Trophoblast cell (in vitro differentiated cells and primary cell): ENCODE data around the gene AGBL5.
"Not testable (repeated sequence)": the region's sequence is repeated elsewhere in the genome, so short reads cannot be mapped to it uniquely, and the experiment has no call there.

Source experiments
- DNase-seq, 2 donors: peaks; one replicate each; pipeline ENCODE4 v3.0.0-alpha.2; 2016
- H2AFZ ChIP-seq: 2 replicates; pipeline ENCODE4 v1.6.1; 2013; ENCODE audit warnings: low read length, moderate library complexity, mild to moderate bottlenecking; ENCODE audit not compliant: insufficient read depth, poor library complexity
- H2AK5ac ChIP-seq: 2 replicates; pipeline ENCODE4 v1.6.1; 2013; ENCODE audit warnings: mild to moderate bottlenecking, low read length
- H2BK120ac ChIP-seq: 2 replicates; pipeline ENCODE4 v1.6.1; 2013; ENCODE audit warnings: low read length, mild to moderate bottlenecking, moderate library complexity; ENCODE audit not compliant: insufficient read depth, poor library complexity
- H2BK12ac ChIP-seq: 2 replicates; pipeline ENCODE4 v1.6.1; 2013; ENCODE audit warnings: mild to moderate bottlenecking, low read length, moderate library complexity
- H2BK5ac ChIP-seq: 2 replicates; pipeline ENCODE4 v1.6.1; 2013; ENCODE audit warnings: low read length, low read depth, moderate library complexity, mild to moderate bottlenecking; ENCODE audit not compliant: poor library complexity
- H3K14ac ChIP-seq: 2 replicates; pipeline ENCODE4 v1.6.1; 2013; ENCODE audit warnings: mild to moderate bottlenecking, low read length
- H3K18ac ChIP-seq: 2 replicates; pipeline ENCODE4 v1.6.1; 2013; ENCODE audit warnings: mild to moderate bottlenecking, low read length
- H3K23ac ChIP-seq: 2 replicates; pipeline ENCODE4 v1.6.1; 2013; ENCODE audit warnings: low read length
- H3K27ac ChIP-seq: 2 replicates; pipeline ENCODE4 v1.5.1; 2013; ENCODE audit warnings: low read depth, mild to moderate bottlenecking, inconsistent platforms, low read length, moderate library complexity
- H3K27me3 ChIP-seq: 2 replicates; pipeline ENCODE4 v1.6.1; 2013; ENCODE audit warnings: inconsistent platforms, mild to moderate bottlenecking, low read length, moderate library complexity; ENCODE audit not compliant: insufficient read depth
- H3K36me3 ChIP-seq, 2 experiments: 1 replicate in 1 of 2; 2 replicates in 1 of 2; pipeline ENCODE4 v1.6.1; 2013; ENCODE audit warnings: low read length in 2 of 2, mild to moderate bottlenecking in 2 of 2, moderate library complexity in 1 of 2; ENCODE audit not compliant: insufficient read depth in 2 of 2, control insufficient read depth in 1 of 2
- H3K4ac ChIP-seq: 2 replicates; pipeline ENCODE4 v1.6.1; 2013; ENCODE audit warnings: low read depth, mild to moderate bottlenecking, low read length, moderate library complexity
- H3K4me1 ChIP-seq, 2 experiments: 1 replicate in 1 of 2; 2 replicates in 1 of 2; pipeline ENCODE4 v1.6.1; 2013; ENCODE audit warnings: low read length in 2 of 2, mild to moderate bottlenecking in 2 of 2, moderate library complexity in 1 of 2; ENCODE audit not compliant: insufficient read depth in 2 of 2, control insufficient read depth in 1 of 2
- H3K4me2 ChIP-seq: 2 replicates; pipeline ENCODE4 v1.6.1; 2013; ENCODE audit warnings: inconsistent platforms, mild to moderate bottlenecking, low read length, moderate library complexity
- H3K4me3 ChIP-seq: 2 replicates; pipeline ENCODE4 v1.5.1; 2013; ENCODE audit warnings: mild to moderate bottlenecking, low read depth, low read length, inconsistent platforms
- H3K79me1 ChIP-seq: one replicate; pipeline ENCODE4 v1.6.1; 2013; ENCODE audit warnings: low read length
- H3K79me2 ChIP-seq: 2 replicates; pipeline ENCODE4 v1.6.1; 2013; ENCODE audit warnings: low read length, mild to moderate bottlenecking; ENCODE audit not compliant: control insufficient read depth, insufficient read depth, poor library complexity
- H3K9ac ChIP-seq: 2 replicates; pipeline ENCODE4 v1.6.1; 2013; ENCODE audit warnings: mild to moderate bottlenecking, low read length
- H3K9me3 ChIP-seq: 2 replicates; pipeline ENCODE4 v1.6.1; 2013; ENCODE audit warnings: low read depth, mild to moderate bottlenecking, control low read depth, inconsistent platforms, low read length; ENCODE audit not compliant: insufficient read depth
- H4K12ac ChIP-seq: 2 replicates; pipeline ENCODE4 v1.6.1; 2013; ENCODE audit warnings: low read depth, mild to moderate bottlenecking, low read length, moderate library complexity
- H4K8ac ChIP-seq: 2 replicates; pipeline ENCODE4 v1.6.1; 2013; ENCODE audit warnings: low read depth, mild to moderate bottlenecking, low read length, moderate library complexity
- H4K91ac ChIP-seq: one replicate; pipeline ENCODE4 v1.6.1; 2013; ENCODE audit warnings: low read depth, mild to moderate bottlenecking, low read length, moderate library complexity
- WGBS: extraction: QIAGEN DNeasy Blood & Tissue Kit; methylation state at CpG from one replicate; pipeline ENCODE4 v1.1.7; 2013; ENCODE audit warnings: missing lambda C conversion rate; ENCODE audit not compliant: insufficient read length, insufficient coverage; ENCODE audit errors: extremely low coverage; 5-methylcytosine and 5-hydroxymethylcytosine counted together

The AGBL5 gene

GRCh38 chr2:27115519-27115918 is 64.1 kb downstream of the AGBL5 start:
- Histone ChIP-seq H3K4ac (no peak overlapping the region), H3K9ac (no peak overlapping the region), H3K14ac (no peak overlapping the region), H3K27ac (no peak overlapping the region), H3K18ac (no peak overlapping the region), H2BK12ac (no peak overlapping the region), H3K79me1 (no peaks in the 10 kb centered on the region), H2BK5ac (no peak overlapping the region), H2AK5ac (no peak overlapping the region), H3K79me2 (no peaks in the 10 kb centered on the region), H3K4me2 (no peak overlapping the region), H3K23ac (no peak overlapping the region), H3K4me3 (no peak overlapping the region), H2AFZ (no peak overlapping the region), H4K91ac (no peak overlapping the region), H3K27me3 (peaks cover 26% of the 10 kb centered on the region), H3K36me3 (no peaks in the 10 kb centered on the region), H3K9me3 (peaks cover 4% of the 10 kb centered on the region), H4K8ac (no peak overlapping the region), H2BK120ac (no peak overlapping the region), H3K4me1 (peaks cover 5 to 8% of the 10 kb centered on the region in 2 experiments), H4K12ac (no peak overlapping the region)
- no CpG with 5 or more reads among the region's 2 CpGs for WGBS
- no peak for DNase-seq

DNA sequence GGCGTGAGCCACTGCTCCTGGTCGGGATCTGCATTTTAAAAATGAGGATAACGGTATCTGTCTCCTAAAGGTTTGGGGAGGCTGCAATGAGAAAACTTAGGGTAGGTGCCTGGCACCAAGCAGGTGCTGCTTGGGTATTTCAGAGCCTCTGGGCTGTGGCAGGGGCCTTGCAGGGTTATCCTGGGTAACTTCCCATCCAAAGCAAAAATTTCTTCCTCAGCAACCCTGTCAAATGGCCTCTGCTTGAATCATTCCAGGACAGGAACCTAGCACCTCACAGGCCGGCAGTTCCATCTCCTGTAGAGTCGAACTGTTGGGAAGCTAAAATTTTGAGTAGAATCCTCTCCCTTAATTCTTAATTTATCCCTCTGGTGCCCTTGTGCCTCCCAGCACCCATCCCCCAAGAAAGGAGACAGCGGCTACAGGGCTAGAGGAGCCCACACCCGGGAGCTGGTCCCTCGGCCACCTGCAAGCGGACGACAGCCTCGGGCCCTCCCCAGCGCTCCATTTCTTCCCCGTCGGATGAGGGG is 66.6 kb downstream of the AGBL5 start:
- H4K91ac ChIP-seq = no peak overlapping the region
- H2BK120ac ChIP-seq = no peak overlapping the region
- H3K14ac ChIP-seq = no peak overlapping the region
- no peak overlapping the region for H3K4ac ChIP-seq
- H2BK12ac ChIP-seq = no peak overlapping the region
- no CpG with 5 or more reads among the region's 14 CpGs for WGBS
- no peak overlapping the region for H2BK5ac ChIP-seq
- H4K8ac ChIP-seq = no peak overlapping the region
- no peak overlapping the region for H2AFZ ChIP-seq
- DNase-seq = no peak
- no peak overlapping the region for H3K27ac ChIP-seq
- H3K9ac ChIP-seq = no peak overlapping the region
- peaks cover 36% of the 10 kb centered on the region for H3K27me3 ChIP-seq
- H3K18ac ChIP-seq = no peak overlapping the region
- no peak overlapping the region for H4K12ac ChIP-seq
- no peak overlapping the region for H3K4me3 ChIP-seq
- no peaks in the 10 kb centered on the region for H3K79me2 ChIP-seq
- peaks cover 4% of the 10 kb centered on the region for H3K9me3 ChIP-seq
- H3K23ac ChIP-seq = no peak overlapping the region
- peaks cover 5 to 8% of the 10 kb centered on the region in 2 experiments for H3K4me1 ChIP-seq
- H2AK5ac ChIP-seq = no peak overlapping the region
- peak overlapping the region; percentile 57 for H3K4me2 ChIP-seq
- H3K79me1 ChIP-seq = no peaks in the 10 kb centered on the region
- H3K36me3 ChIP-seq = no peaks in the 10 kb centered on the region

DNA sequence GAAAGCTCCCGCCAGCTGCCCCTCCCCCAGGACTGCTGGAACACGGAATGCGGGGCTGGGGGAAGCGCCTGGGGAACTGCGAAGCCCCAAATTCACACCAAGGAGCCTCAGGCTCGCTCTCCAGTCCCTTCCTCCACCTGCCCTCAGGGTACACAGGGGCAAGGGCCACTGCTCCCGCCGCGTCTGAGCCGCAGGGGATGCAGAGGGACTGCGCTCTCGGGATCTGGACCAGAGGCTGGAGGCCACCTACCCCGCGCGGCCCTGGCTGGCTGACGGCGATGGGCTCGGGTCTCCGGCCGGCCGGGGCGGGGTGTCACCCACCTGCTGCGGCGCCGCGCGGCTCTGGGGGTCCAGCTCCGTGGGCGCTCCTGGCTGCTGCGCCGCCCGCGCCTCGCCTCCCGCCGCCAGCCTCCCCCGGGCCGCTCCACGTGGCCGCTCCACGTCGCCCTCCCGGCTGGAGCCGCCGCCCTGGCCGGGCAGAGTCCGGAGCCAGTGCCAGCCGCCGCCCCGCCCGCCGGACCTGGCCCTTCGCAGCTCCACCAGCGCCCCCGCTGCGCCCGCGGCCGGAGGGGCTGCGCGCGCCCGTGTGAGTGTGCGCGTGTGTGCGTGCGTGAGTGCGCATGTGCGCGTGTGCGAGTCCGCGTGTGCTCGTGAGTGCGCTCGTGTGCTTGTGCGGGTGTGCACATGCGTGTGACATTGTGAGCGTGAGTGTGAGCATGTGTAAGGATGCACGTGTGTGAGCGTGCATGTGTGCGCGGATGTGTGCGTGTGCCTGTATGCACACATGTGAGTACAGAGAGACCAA is 67.3 kb downstream of the AGBL5 start, which contains the start of gene CGREF1:
CGREF1 (minus strand) TSS at position 604 of the 805 bp plus-strand sequence. CDS start 14,762 bp downstream, outside the sequence.
- no peaks in the 10 kb centered on the region for H3K79me1 ChIP-seq
- H3K4me1 ChIP-seq = peaks cover 7 to 12% of the 10 kb centered on the region in 2 experiments
- H3K4me2 ChIP-seq = peak within 1 kb of the TSS; percentile 57
- no peak within 1 kb of the TSS for H2BK5ac ChIP-seq
- H3K9me3 ChIP-seq = peaks cover 6% of the 10 kb centered on the region
- H2AFZ ChIP-seq = no peak within 1 kb of the TSS
- H4K91ac ChIP-seq = no peak within 1 kb of the TSS
- no peak within 1 kb of the TSS for H3K23ac ChIP-seq
- peak in 1 of 2 donors; percentile 17 for DNase-seq
- H3K79me2 ChIP-seq = no peaks in the 10 kb centered on the region
- no peak within 1 kb of the TSS for H3K4ac ChIP-seq
- H3K4me3 ChIP-seq = peak within 1 kb of the TSS; percentile 47
- no peak within 1 kb of the TSS for H2BK120ac ChIP-seq
- H3K9ac ChIP-seq = no peak within 1 kb of the TSS
- no peak within 1 kb of the TSS for H4K8ac ChIP-seq
- WGBS = no CpG with 5 or more reads among the region's 84 CpGs
- peaks cover 42% of the 10 kb centered on the region for H3K27me3 ChIP-seq
- H3K18ac ChIP-seq = no peak within 1 kb of the TSS
- no peak within 1 kb of the TSS for H3K14ac ChIP-seq
- no peak within 1 kb of the TSS for H4K12ac ChIP-seq
- H3K36me3 ChIP-seq = no peaks in the 10 kb centered on the region
- no peak within 1 kb of the TSS for H2BK12ac ChIP-seq
- no peak within 1 kb of the TSS for H3K27ac ChIP-seq
- H2AK5ac ChIP-seq = no peak within 1 kb of the TSS

- not testable (repeated sequence) for H3K27ac ChIP-seq, H3K4me3 ChIP-seq, H3K79me1 ChIP-seq, H4K8ac ChIP-seq, H2AFZ ChIP-seq, H3K18ac ChIP-seq, H3K79me2 ChIP-seq, H2AK5ac ChIP-seq, H3K9ac ChIP-seq, H3K23ac ChIP-seq, H3K36me3 ChIP-seq, H2BK12ac ChIP-seq, H2BK5ac ChIP-seq, H4K12ac ChIP-seq, H3K14ac ChIP-seq, H3K9me3 ChIP-seq, H4K91ac ChIP-seq, DNase-seq, H2BK120ac ChIP-seq, H3K4ac ChIP-seq, H3K4me2 ChIP-seq
- Histone ChIP-seq H3K4me1 (peaks cover 7 to 14% of the 10 kb centered on the region in 2 experiments), H3K27me3 (peaks cover 47% of the 10 kb centered on the region)
- WGBS = no CpG with 5 or more reads among the region's 8 CpGs
These were observed 67.8 kb downstream of the AGBL5 start for GRCh38 chr2:27119330-27119670.
